ENCODE measurements around the gene LYRM4. TPM values are rescaled to one million over a fixed set of nuclear protein-coding genes. Genes with fewer than 3 reads are reported as not detected.

The LYRM4 gene
- total RNA-seq, 1 experiment from 2014 or later, result 39.1 TPM

DNA sequence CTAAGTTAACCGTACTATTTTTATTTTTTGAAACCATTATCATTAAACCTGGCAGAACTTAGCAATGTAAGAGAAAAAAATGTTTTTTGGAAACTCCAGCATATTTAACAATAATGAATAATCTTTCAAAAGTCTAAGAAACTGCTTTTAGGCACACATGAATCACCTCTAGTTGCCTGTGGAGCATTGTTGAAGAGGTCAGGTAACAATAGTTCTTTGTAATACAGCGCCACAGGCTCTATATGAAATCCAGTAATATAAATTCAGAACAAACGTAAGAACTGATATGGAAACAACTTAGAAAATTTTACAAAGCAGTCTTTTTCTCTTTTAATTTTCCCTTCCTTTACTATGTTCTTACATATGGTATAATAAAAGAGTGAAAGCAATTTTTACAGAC lies 10.3 kb downstream of the LYRM4 start:
- in situ Hi-C loops (cut with HindIII; ENCODE audit: low pct_unique_long_range_greater_than_20kb, low sequenced_read_pairs), result no loop called here
- no peak for DNase-seq (ENCODE audit: low read depth)

GRCh38 chr6:5249451-5250122 lies 11.2 kb downstream of the LYRM4 start:
- no peak for DNase-seq (ENCODE audit: low read depth)
- in situ Hi-C loops (cut with HindIII; ENCODE audit: low pct_unique_long_range_greater_than_20kb, low sequenced_read_pairs), result no loop called here

DNA sequence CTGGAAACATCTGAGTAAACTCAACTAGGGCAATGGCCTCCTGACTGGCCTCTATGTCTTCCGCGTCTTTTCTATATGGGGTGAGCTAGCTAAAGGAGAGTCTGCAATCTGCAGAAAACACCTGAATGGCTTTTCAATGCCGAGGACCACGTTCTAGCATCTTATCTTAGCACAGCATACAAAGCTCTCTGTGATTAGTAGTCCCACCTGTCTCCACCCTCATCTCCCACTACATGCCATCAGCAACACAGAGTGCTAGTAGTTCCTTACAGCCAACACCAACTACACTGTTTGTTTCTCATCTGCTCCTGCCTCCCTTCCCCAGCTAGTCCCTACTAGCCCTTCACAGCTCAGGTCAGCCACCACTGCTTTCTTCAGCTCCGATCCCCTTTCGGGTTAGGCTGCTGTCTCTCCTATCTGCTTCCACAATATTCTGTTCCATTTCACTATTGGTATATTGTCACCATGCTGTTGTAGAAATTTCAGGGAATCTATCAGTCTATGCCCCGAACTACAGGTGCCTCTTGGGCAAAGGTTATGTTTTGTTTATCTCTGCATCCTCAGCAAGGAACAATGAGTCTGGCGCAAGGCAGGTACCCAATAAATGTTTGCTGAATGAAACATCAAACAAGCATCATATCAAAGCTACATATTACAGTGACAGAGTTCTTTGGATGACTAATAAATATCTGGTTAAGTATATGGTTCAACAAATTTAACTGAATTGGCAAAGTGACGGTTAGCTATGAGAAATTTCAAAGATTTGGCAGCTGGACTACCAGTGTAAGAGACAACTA lies 12.2 kb downstream of the LYRM4 start:
- no peak for DNase-seq (ENCODE audit: low read depth)
- in situ Hi-C loops (cut with HindIII; ENCODE audit: low pct_unique_long_range_greater_than_20kb, low sequenced_read_pairs), result no loop called here

- in situ Hi-C loops (cut with HindIII; ENCODE audit: low pct_unique_long_range_greater_than_20kb, low sequenced_read_pairs), result no loop called here
- DNase-seq (ENCODE audit: low read depth), result no peak
Measured at GRCh38 chr6:5247201-5247600, 13.5 kb downstream of the LYRM4 start.

GRCh38 chr6:5246141-5247097 lies 14.3 kb downstream of the LYRM4 start:
- DNase-seq (ENCODE audit: low read depth), result no peak
- in situ Hi-C loops (cut with HindIII; ENCODE audit: low pct_unique_long_range_greater_than_20kb, low sequenced_read_pairs), result no loop called here

DNA sequence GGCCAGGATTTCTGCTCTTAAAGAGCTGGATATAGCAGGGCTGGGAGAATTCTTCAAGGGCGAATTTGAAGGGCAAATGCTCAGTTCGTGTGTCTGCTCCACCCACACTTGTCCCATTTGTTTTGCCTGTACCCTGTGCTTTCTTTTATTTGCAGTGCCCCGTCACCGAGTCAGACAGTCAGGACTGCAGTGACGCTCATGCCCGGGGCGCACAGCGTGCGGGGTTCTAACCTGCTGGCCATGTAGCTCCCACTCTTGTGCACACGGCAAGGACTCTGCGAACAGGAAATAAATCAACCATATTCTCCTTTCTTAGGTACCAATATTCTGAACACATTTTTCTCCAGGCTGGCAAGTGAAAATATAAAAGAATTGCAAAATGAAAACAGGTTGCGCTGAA lies 17.7 kb downstream of the LYRM4 start:
- in situ Hi-C loops (cut with HindIII; ENCODE audit: low pct_unique_long_range_greater_than_20kb, low sequenced_read_pairs), result no loop called here
- DNase-seq (ENCODE audit: low read depth), result no peak

DNA sequence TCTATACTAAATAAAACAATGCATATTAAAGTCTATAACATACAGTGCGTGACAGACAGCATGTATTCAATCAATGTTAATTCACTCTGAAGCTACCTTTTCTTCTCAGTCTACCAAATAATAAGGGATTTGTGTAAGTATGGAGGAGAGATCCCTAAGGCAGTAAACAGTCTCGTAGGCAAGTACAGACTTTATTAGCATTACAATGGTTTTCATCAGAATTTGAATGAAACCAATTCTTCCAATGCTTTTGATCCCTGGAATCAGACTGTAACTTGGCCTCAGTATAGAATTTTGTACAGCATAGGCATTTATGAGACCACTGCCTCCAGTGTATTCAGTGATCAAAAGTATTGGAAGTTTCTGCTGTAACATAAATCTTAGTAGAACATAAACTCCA lies 19.5 kb downstream of the LYRM4 start:
- in situ Hi-C loops (cut with HindIII; ENCODE audit: low pct_unique_long_range_greater_than_20kb, low sequenced_read_pairs), result no loop called here
- no peak for DNase-seq (ENCODE audit: low read depth)

GRCh38 chr6:5238336-5238735 lies 22.4 kb downstream of the LYRM4 start:
- no peak for DNase-seq (ENCODE audit: low read depth)
- in situ Hi-C loops (cut with HindIII; ENCODE audit: low pct_unique_long_range_greater_than_20kb, low sequenced_read_pairs), result no loop called here

DNA sequence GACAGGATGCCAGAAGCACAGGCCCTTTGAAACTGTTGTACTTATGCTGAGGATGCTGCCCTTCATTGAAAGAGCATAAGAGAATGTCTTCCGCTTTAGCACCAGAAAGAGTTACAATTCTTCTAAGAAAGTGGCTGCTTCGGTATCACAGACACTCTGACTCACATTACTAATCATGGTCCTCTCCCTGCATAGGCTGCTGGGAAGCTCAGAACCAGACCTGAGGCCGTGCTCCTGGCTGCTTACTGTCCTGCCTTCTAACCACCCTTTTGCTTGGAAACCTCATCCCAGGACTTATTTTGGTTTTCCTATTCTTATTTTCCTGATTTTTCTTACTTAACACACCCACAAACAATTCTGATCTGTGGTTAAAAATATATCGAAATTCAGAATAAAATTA lies 22.9 kb downstream of the LYRM4 start:
- no peak for DNase-seq (ENCODE audit: low read depth)
- in situ Hi-C loops (cut with HindIII; ENCODE audit: low pct_unique_long_range_greater_than_20kb, low sequenced_read_pairs), result no loop called here

GRCh38 chr6:5235830-5236229 lies 24.9 kb downstream of the LYRM4 start:
- no peak for DNase-seq (ENCODE audit: low read depth)
- in situ Hi-C loops (cut with HindIII; ENCODE audit: low pct_unique_long_range_greater_than_20kb, low sequenced_read_pairs), result no loop called here

DNA sequence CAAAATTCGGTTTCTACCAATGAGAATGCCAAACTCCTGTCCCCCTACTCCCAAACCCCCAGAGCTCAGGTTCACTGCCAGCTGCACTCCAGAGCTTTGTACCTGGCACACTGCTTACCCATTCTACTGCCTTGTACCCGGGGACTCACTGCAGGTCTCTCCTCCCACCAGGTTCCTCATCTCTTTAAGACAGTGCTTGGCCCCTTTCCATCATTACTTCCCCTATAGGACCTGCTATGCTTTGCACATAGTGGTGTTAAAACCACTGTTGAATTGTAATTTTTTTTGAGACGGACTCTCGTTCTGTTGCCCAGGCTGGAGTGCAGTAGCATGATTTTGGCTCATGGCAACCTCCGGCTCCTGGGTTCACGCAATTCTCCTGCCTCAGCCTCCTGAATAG lies 25.9 kb downstream of the LYRM4 start:
- in situ Hi-C loops (cut with HindIII; ENCODE audit: low pct_unique_long_range_greater_than_20kb, low sequenced_read_pairs), result no loop called here
- no peak for DNase-seq (ENCODE audit: low read depth)

- DNase-seq (ENCODE audit: low read depth), result no peak
- in situ Hi-C loops (cut with HindIII; ENCODE audit: low pct_unique_long_range_greater_than_20kb, low sequenced_read_pairs), result no loop called here
Measured at GRCh38 chr6:5231289-5231688, 29.5 kb downstream of the LYRM4 start.

GRCh38 chr6:5230081-5230480 lies 30.7 kb downstream of the LYRM4 start:
- no peak for DNase-seq (ENCODE audit: low read depth)
- in situ Hi-C loops (cut with HindIII; ENCODE audit: low pct_unique_long_range_greater_than_20kb, low sequenced_read_pairs), result no loop called here

- DNase-seq (ENCODE audit: low read depth), result no peak
- in situ Hi-C loops (cut with HindIII; ENCODE audit: low pct_unique_long_range_greater_than_20kb, low sequenced_read_pairs), result no loop called here
Measured at GRCh38 chr6:5229356-5229755, 31.4 kb downstream of the LYRM4 start.

DNA sequence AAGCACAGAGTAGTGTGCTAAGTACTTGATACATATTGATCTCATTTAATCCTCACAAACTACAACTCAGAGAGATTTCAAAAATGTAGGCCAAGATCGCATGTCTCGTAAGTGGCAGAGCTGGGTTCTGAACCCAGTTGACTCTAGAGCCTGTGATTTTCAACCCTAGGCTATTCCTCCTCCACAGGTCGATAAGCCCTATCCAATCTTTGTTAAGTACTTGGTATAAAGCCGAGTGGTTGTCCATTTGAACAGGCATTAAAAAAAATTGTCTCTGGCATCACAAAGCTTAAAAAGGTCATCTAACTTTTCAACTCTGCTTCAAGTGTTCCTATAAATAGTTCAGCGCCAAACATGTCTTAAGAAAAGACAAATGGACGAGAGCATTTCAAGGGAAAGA lies 37.4 kb downstream of the LYRM4 start:
- DNase-seq (ENCODE audit: low read depth), result no peak
- in situ Hi-C loops (cut with HindIII; ENCODE audit: low pct_unique_long_range_greater_than_20kb, low sequenced_read_pairs), result no loop called here

GRCh38 chr6:5220443-5220842 lies 40.3 kb downstream of the LYRM4 start:
- DNase-seq (ENCODE audit: low read depth), result no peak
- in situ Hi-C loops (cut with HindIII; ENCODE audit: low pct_unique_long_range_greater_than_20kb, low sequenced_read_pairs), result no loop called here

DNA sequence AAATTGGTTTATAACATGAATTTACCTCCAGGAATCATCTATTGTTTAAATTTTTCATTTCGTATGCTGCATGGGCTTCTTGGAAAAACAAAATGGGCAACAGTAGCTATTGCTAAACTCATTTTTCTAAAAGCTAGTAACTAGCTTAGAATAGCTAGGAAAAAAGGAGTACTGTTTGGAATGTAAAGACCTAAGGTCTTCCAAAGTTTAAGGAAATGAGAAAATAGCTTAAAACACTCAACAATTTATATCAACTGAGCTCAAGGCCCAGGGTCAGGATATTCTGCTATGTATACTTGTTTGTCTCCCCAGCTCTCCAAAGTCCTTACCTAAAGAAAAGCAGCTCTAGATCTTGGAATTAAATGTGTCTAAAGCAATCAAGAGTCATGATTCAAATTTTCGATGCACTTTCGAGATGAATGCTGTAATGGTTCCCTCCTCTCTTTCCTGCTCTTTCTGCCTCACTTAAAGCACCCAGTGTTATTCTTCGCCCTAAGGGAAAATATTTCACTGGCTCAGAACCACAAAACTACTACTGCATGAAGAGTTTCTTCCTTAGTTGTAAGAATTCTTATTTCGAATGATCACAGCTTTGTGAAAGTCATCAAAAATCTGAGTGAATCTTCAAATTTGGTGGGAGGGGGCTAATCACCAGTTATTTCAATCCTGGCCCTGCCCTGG lies 41.6 kb downstream of the LYRM4 start:
- no peak for DNase-seq (ENCODE audit: low read depth)
- in situ Hi-C loops (cut with HindIII; ENCODE audit: low pct_unique_long_range_greater_than_20kb, low sequenced_read_pairs), result no loop called here

GRCh38 chr6:5217356-5217755 lies 43.4 kb downstream of the LYRM4 start:
- no peak for DNase-seq (ENCODE audit: low read depth)
- in situ Hi-C loops (cut with HindIII; ENCODE audit: low pct_unique_long_range_greater_than_20kb, low sequenced_read_pairs), result no loop called here
